Neural cell (in vitro differentiated cells): ENCODE measurements around the gene SLC12A7. TPM values are rescaled to one million over a fixed set of nuclear protein-coding genes. Genes with fewer than 3 reads are reported as not detected.

Source experiments
- H2AFZ ChIP-seq: fragments of 200-600, 300-800 bp; sonication (generic), shearing (Covaris generic); 2 replicates; pipeline ENCODE4 v1.6.0; 2014; ENCODE audit warnings: low read depth, mild to moderate bottlenecking, antibody characterized with exemption, low read length, moderate library complexity
- H3F3A ChIP-seq: fragments of 200-600 bp; shearing (Covaris generic); 2 replicates; pipeline ENCODE4 v1.6.1; 2016; ENCODE audit warnings: mild to moderate bottlenecking, moderate library complexity, mixed read lengths, antibody characterized with exemption, low read length; ENCODE audit not compliant: insufficient read depth, poor library complexity, severe bottlenecking
- H3K27ac ChIP-seq: fragments of 200-600, 300-800 bp; sonication (generic), shearing (Covaris generic); 2 replicates; pipeline ENCODE4 v1.5.1; 2014; ENCODE audit warnings: mild to moderate bottlenecking, low read length, moderate library complexity
- H3K27me3 ChIP-seq: fragments of 300-800, 200-600 bp; sonication (generic), shearing (Covaris generic); 2 replicates; pipeline ENCODE4 v1.6.0; 2014; ENCODE audit warnings: mild to moderate bottlenecking, low read depth, low read length, moderate library complexity; ENCODE audit not compliant: insufficient read depth
- H3K36me3 ChIP-seq: fragments of 300-800, 200-600 bp; sonication (generic), shearing (Covaris generic); 2 replicates; pipeline ENCODE4 v1.5.1; 2014; ENCODE audit warnings: mild to moderate bottlenecking, antibody characterized with exemption, low read length, moderate library complexity; ENCODE audit not compliant: insufficient read depth
- H3K4me2 ChIP-seq: fragments of 300-800, 200-600 bp; sonication (generic), shearing (Covaris generic); 2 replicates; pipeline ENCODE4 v1.6.0; 2014; ENCODE audit warnings: mild to moderate bottlenecking, low read length
- H3K4me3 ChIP-seq: fragments of 300-800, 200-600 bp; sonication (generic), shearing (Covaris generic); 2 replicates; pipeline ENCODE4 v1.5.1; 2014; ENCODE audit warnings: mild to moderate bottlenecking, low read length, moderate library complexity
- H3K79me2 ChIP-seq: fragments of 200-600 bp; shearing (Covaris generic); replicated peaks from 2 replicates; pipeline ENCODE4 v1.6.0; 2014; ENCODE audit warnings: mild to moderate bottlenecking, low read length, moderate library complexity; ENCODE audit not compliant: insufficient read depth
- H3K9ac ChIP-seq: fragments of 300-800, 200-600 bp; sonication (generic), shearing (Covaris generic); 2 replicates; pipeline ENCODE4 v1.6.1; 2016; ENCODE audit warnings: mild to moderate bottlenecking, low read length, mixed read lengths
- H3K9me2 ChIP-seq: fragments of 200-600 bp; shearing (Covaris generic); 2 replicates; pipeline ENCODE4 v1.6.1; 2016; ENCODE audit warnings: mild to moderate bottlenecking, low read length, mixed read lengths; ENCODE audit not compliant: insufficient read depth
- H3K9me3 ChIP-seq: fragments of 200-600, 300-800 bp; sonication (generic), shearing (Covaris generic); 2 replicates; pipeline ENCODE4 v1.6.1; 2016; ENCODE audit warnings: mild to moderate bottlenecking, mixed run types, low read length, moderate library complexity, mixed read lengths
- H4K20me1 ChIP-seq: fragments of 200-600 bp; shearing (Covaris generic); 2 replicates; pipeline ENCODE4 v1.6.1; 2016; ENCODE audit warnings: mild to moderate bottlenecking, mixed run types; ENCODE audit not compliant: insufficient read depth
- EP300 ChIP-seq: fragments of 450-650 bp; conservative IDR thresholded peaks from 2 replicates; pipeline ENCODE4 v1.6.1; 2014; ENCODE audit warnings: antibody characterized with exemption, mild to moderate bottlenecking, moderate library complexity; ENCODE audit not compliant: poor library complexity, severe bottlenecking
- EZH2 ChIP-seq: fragments of 200-600, 300-800 bp; shearing (Covaris generic), sonication (generic); IDR thresholded peaks from 2 replicates; pipeline ENCODE4 v1.6.1; 2014; ENCODE audit warnings: antibody characterized with exemption, low read length, borderline replicate concordance, mild to moderate bottlenecking; ENCODE audit not compliant: insufficient read depth, poor library complexity, severe bottlenecking
- MXI1 ChIP-seq: fragments of 450-650 bp; conservative IDR thresholded peaks from 2 replicates; pipeline ENCODE4 v1.6.1; 2014; ENCODE audit warnings: antibody characterized with exemption, mild to moderate bottlenecking; ENCODE audit not compliant: poor library complexity, severe bottlenecking
- POLR2AphosphoS5 ChIP-seq: IDR thresholded peaks from 2 replicates; pipeline ENCODE4 v1.6.1; 2012
- RAD21 ChIP-seq: fragments of 450-650 bp; conservative IDR thresholded peaks from 2 replicates; pipeline ENCODE4 v1.6.1; 2014; ENCODE audit warnings: antibody characterized with exemption, mild to moderate bottlenecking, moderate library complexity
- SMC3 ChIP-seq: fragments of 450-650 bp; conservative IDR thresholded peaks from 2 replicates; pipeline ENCODE4 v1.6.1; 2014; ENCODE audit warnings: antibody characterized with exemption, mild to moderate bottlenecking, moderate library complexity; ENCODE audit not compliant: poor library complexity
- TAF1 ChIP-seq: IDR thresholded peaks from 2 replicates; pipeline ENCODE4 v1.6.1; 2012; ENCODE audit warnings: low read depth
- polyA plus RNA-seq: library from polyadenylated mRNA; depleted of rRNA; stranded (reverse); fragments of >200 nt; gene quantifications from 2 replicates; pipeline ENCODE4 v1.2.3, GENCODE V29; 2014
- TF ChIP-seq, protein P1 (sequence below): IDR thresholded peaks from 2 replicates; pipeline ENCODE4 v1.6.1; 2012; ENCODE audit warnings: borderline replicate concordance
- TF ChIP-seq, protein P2 (sequence below): fragments of 450-650 bp; IDR thresholded peaks from 2 replicates; pipeline ENCODE4 v1.5.1; 2014; ENCODE audit warnings: antibody characterized with exemption, mild to moderate bottlenecking, moderate library complexity; ENCODE audit not compliant: poor library complexity, severe bottlenecking

SLC12A7 gene
- polyA plus RNA-seq, 1 donor from 2014 or later: 4.5 TPM

DNA sequence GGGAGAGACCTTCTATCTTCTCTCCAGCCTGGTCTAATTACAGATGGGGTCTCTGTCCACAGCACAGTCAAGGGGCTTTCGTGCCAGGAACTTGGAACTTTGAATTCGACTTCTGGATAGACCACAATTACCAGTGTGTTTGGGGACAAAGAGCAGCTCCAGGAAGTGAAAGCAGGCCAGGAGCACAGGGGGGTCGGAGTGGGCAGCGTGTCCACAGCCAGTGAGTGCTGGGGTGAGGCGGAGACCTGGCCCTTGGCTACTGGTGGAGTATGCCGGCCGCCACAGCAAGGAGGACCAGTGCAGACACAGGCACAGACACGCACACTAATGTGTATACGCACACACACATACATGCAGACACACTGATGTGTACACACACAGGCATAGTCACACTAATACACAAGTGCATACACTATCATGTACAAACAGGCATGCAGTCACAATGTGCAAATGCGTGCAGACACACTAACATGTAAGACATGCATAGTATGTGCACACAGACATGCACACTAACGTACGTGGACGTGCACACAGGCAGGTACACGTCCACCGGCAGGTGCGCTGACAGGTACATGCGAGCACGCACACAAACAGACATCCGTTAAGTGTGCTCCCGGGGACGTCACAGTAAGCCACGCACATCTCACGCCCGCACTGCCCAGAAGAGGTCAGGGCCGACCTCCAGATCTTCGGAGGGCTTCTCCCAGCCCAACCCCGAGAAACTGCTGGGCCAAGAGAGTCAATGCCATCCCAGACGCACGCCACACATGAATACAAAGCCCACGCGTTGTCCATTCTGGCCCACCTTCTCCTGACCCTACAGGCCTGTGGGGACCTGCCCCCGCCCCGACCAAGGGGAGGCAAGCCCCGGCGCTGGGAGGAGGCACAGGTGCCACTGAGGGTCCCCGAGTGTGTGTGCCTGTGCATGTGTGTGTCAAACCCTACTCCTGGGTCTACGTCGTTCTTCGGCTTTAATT is 56.8 kb downstream of the SLC12A7 start:
- no peak overlapping the region for H3K27ac ChIP-seq
- H2AFZ ChIP-seq: no peak overlapping the region
- TF ChIP-seq EP300 (no peak), SMC3 (no peak), RAD21 (no peak), POLR2AphosphoS5 (no peak)
- TF ChIP-seq, protein P1, sequence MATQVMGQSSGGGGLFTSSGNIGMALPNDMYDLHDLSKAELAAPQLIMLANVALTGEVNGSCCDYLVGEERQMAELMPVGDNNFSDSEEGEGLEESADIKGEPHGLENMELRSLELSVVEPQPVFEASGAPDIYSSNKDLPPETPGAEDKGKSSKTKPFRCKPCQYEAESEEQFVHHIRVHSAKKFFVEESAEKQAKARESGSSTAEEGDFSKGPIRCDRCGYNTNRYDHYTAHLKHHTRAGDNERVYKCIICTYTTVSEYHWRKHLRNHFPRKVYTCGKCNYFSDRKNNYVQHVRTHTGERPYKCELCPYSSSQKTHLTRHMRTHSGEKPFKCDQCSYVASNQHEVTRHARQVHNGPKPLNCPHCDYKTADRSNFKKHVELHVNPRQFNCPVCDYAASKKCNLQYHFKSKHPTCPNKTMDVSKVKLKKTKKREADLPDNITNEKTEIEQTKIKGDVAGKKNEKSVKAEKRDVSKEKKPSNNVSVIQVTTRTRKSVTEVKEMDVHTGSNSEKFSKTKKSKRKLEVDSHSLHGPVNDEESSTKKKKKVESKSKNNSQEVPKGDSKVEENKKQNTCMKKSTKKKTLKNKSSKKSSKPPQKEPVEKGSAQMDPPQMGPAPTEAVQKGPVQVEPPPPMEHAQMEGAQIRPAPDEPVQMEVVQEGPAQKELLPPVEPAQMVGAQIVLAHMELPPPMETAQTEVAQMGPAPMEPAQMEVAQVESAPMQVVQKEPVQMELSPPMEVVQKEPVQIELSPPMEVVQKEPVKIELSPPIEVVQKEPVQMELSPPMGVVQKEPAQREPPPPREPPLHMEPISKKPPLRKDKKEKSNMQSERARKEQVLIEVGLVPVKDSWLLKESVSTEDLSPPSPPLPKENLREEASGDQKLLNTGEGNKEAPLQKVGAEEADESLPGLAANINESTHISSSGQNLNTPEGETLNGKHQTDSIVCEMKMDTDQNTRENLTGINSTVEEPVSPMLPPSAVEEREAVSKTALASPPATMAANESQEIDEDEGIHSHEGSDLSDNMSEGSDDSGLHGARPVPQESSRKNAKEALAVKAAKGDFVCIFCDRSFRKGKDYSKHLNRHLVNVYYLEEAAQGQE: no peak
- TF ChIP-seq, protein P2, sequence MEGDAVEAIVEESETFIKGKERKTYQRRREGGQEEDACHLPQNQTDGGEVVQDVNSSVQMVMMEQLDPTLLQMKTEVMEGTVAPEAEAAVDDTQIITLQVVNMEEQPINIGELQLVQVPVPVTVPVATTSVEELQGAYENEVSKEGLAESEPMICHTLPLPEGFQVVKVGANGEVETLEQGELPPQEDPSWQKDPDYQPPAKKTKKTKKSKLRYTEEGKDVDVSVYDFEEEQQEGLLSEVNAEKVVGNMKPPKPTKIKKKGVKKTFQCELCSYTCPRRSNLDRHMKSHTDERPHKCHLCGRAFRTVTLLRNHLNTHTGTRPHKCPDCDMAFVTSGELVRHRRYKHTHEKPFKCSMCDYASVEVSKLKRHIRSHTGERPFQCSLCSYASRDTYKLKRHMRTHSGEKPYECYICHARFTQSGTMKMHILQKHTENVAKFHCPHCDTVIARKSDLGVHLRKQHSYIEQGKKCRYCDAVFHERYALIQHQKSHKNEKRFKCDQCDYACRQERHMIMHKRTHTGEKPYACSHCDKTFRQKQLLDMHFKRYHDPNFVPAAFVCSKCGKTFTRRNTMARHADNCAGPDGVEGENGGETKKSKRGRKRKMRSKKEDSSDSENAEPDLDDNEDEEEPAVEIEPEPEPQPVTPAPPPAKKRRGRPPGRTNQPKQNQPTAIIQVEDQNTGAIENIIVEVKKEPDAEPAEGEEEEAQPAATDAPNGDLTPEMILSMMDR: no peak

DNA sequence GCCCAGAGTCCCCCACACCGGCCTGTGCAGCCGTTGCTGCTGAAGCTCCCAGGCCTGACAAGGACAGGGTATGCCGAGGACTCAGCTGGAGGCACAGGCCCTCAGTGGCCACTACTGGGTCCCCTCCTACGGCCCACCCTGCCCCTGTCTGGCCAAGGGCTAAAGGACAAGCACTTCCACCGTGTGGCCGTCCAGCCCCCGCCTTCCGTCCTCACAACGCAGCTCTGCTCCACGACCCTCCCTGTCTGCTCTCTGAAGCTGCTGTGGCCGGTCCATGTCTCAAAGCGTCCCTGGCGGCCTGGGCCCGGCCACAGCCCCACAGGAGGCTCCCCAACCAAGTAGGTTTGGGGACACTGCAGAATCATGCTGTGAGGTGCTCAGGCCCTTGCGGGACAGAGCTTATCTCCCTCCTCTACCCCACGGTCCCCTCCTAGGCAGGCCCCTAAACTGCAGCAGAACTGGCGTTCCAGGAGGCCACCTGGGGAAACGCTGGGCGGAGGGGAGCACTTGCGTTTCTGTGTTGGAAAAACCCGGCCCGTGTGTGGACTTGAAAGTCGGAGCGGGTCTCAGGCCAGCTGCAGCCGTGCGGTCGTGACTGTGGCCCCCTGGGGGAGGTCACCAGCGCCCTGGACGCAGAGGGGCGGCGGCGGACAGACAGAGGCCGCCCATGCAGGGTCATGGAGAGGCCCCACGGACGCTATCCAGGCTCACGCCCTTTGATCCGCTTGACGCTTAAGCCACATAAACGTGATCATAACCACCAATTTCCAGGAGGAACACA is 57.7 kb downstream of the SLC12A7 start:
- no peaks in the 10 kb centered on the region for H3K9me2 ChIP-seq

More for the DNA sequence above, 56.8 kb downstream of the SLC12A7 start:
- H3K4me3 ChIP-seq: no peak overlapping the region
- H3K79me2 ChIP-seq: no peaks in the 10 kb centered on the region
- H3K9ac ChIP-seq: no peak overlapping the region
- no peaks in the 10 kb centered on the region for H3K27me3 ChIP-seq
- H4K20me1 ChIP-seq: no peaks in the 10 kb centered on the region
- H3K9me3 ChIP-seq: no peaks in the 10 kb centered on the region
- H3K36me3 ChIP-seq: no peaks in the 10 kb centered on the region
- no peaks in the 10 kb centered on the region for H3K9me2 ChIP-seq
- H3F3A ChIP-seq: no peaks in the 10 kb centered on the region
- no peak overlapping the region for H3K4me2 ChIP-seq

More for the DNA sequence above, 57.7 kb downstream of the SLC12A7 start:
- Histone ChIP-seq H3K27ac (no peak overlapping the region), H3K9me3 (no peaks in the 10 kb centered on the region), H3F3A (no peaks in the 10 kb centered on the region), H3K79me2 (no peaks in the 10 kb centered on the region), H3K36me3 (no peaks in the 10 kb centered on the region), H2AFZ (no peak overlapping the region), H3K4me3 (no peak overlapping the region), H3K27me3 (no peaks in the 10 kb centered on the region), H4K20me1 (no peaks in the 10 kb centered on the region), H3K9ac (no peak overlapping the region), H3K4me2 (no peak overlapping the region)
- TF ChIP-seq EP300 (no peak), POLR2AphosphoS5 (no peak), RAD21 (no peak), TAF1 (no peak), EZH2 (no peak), MXI1 (no peak), SMC3 (no peak)
- TF ChIP-seq, protein P2: no peak
- TF ChIP-seq, protein P1: no peak
